HepG2 (cell line): ENCODE measurements around the gene POU2F1. TPM values are rescaled to one million over a fixed set of nuclear protein-coding genes. Genes with fewer than 3 reads are reported as not detected.
A peak's percentile ranks its signal among the peaks of the same experiment; 100 is the strongest.

Experiments
- CBX5 ChIP-seq: sonication (generic); formaldehyde crosslinking; IDR thresholded peaks from 2 replicates; pipeline ENCODE4 v1.4.0; 2020; ENCODE audit warnings: missing genetic modification reagents, borderline replicate concordance
- GABPB1 ChIP-seq: IDR thresholded peaks from 2 replicates; pipeline ENCODE4 v1.6.1; 2016; ENCODE audit warnings: mild to moderate bottlenecking, missing genetic modification reagents, moderate library complexity, missing compliant biosample characterization
- HNF1B ChIP-seq: sonication (generic); formaldehyde crosslinking; IDR thresholded peaks from 2 replicates; pipeline ENCODE4 v1.5.1; 2020; ENCODE audit warnings: mild to moderate bottlenecking, moderate library complexity, missing genetic modification reagents
- MIER3 ChIP-seq: IDR thresholded peaks from 2 replicates; pipeline ENCODE4 v1.6.1; 2016; ENCODE audit warnings: missing compliant biosample characterization, borderline replicate concordance
- RAD21 ChIP-seq: fragments of 450-650 bp; formaldehyde crosslinking; IDR thresholded peaks from 2 replicates; pipeline ENCODE4 v1.5.0; 2020; ENCODE audit warnings: mild to moderate bottlenecking
- SALL1 ChIP-seq: sonication (generic); formaldehyde crosslinking; IDR thresholded peaks from 2 replicates; pipeline ENCODE4 v1.8.0; 2022; ENCODE audit warnings: mild to moderate bottlenecking, missing genetic modification reagents
- SMC3 ChIP-seq: IDR thresholded peaks from 2 replicates; pipeline ENCODE4 v1.6.1; 2011; ENCODE audit warnings: low read length, improper control_type of control experiment
- SOX13 ChIP-seq, 3 experiments: fragments of 450-650 bp in 1 of 3; sonication (generic) in 1 of 3; formaldehyde crosslinking in 1 of 3; IDR thresholded peaks in 2 of 3; conservative IDR thresholded peaks in 1 of 3; 2 replicates each; pipeline versions ENCODE4 v1.5.0 to v1.6.1; 2016 to 2020; ENCODE audit warnings: antibody characterized with exemption in 1 of 3, mild to moderate bottlenecking in 1 of 3, missing compliant biosample characterization in 1 of 3, missing genetic modification reagents in 1 of 3, moderate library complexity in 1 of 3
- SOX5 ChIP-seq: IDR thresholded peaks from 2 replicates; pipeline ENCODE4 v1.6.1; 2016; ENCODE audit warnings: borderline replicate concordance
- YY1 ChIP-seq: IDR thresholded peaks from 2 replicates; pipeline ENCODE4 v1.6.1; 2011; ENCODE audit warnings: low read length, low read depth, moderate library complexity, mild to moderate bottlenecking; ENCODE audit not compliant: insufficient read depth, insufficient replicate concordance
- ZNF430 ChIP-seq: sonication (generic); formaldehyde crosslinking; IDR thresholded peaks from 2 replicates; pipeline ENCODE4 v1.9.0; 2021; ENCODE audit warnings: mild to moderate bottlenecking, missing genetic modification reagents
- ZNF484 ChIP-seq: sonication (generic); formaldehyde crosslinking; IDR thresholded peaks from 2 replicates; pipeline ENCODE4 v1.5.1; 2020; ENCODE audit warnings: mild to moderate bottlenecking, low read depth, missing genetic modification reagents, borderline replicate concordance
- ZNF512 ChIP-seq: sonication (generic); formaldehyde crosslinking; IDR thresholded peaks from 2 replicates; pipeline ENCODE4 v1.4.0; 2020; ENCODE audit warnings: mild to moderate bottlenecking, missing genetic modification reagents
- ZSCAN25 ChIP-seq: sonication (generic); formaldehyde crosslinking; IDR thresholded peaks from 2 replicates; pipeline ENCODE4 v1.8.0; 2022; ENCODE audit warnings: mild to moderate bottlenecking, missing genetic modification reagents
- polyA plus RNA-seq, 8 experiments: library from polyadenylated mRNA; depleted of rRNA in 3 of 8; stranded (reverse) in 7 of 8; unstranded in 1 of 8; fragments of >200 nt; fragmentation: Illumina TruSeq in 4 of 8; extraction: Trizol in 4 of 8; gene quantifications; 2 replicates each; pipeline versions ENCODE4 v1.2.1 to v1.2.3, GENCODE V29; 2011 to 2016; ENCODE audit warnings: low read depth in 4 of 8, missing spikeins in 1 of 8, mixed read lengths in 1 of 8; ENCODE audit not compliant: insufficient read depth in 1 of 8
- total RNA-seq, 5 experiments: library from RNA; depleted of rRNA; stranded (reverse); fragments of >200 nt; fragmentation: Illumina TruSeq; extraction: Trizol; gene quantifications; 2 replicates each; pipeline ENCODE4 v1.2.3, GENCODE V29; 2016; ENCODE audit warnings: low read depth in 1 of 5
- TF ChIP-seq, protein P1 (sequence below), 2 experiments: sonication (generic) in 1 of 2; formaldehyde crosslinking in 1 of 2; IDR thresholded peaks; 2 replicates each; pipeline versions ENCODE4 v1.4.0 to v1.6.1; 2018 to 2020; ENCODE audit warnings: missing genetic modification reagents in 2 of 2, borderline replicate concordance in 1 of 2, low read depth in 1 of 2, mild to moderate bottlenecking in 1 of 2, missing biosample characterization in 1 of 2
- TF ChIP-seq, protein P2 (sequence below): IDR thresholded peaks from 2 replicates; pipeline ENCODE4 v1.4.0; 2020; ENCODE audit warnings: mild to moderate bottlenecking, missing genetic modification reagents
- TF ChIP-seq, protein P3 (sequence below): sonication (generic); formaldehyde crosslinking; IDR thresholded peaks from 2 replicates; pipeline ENCODE4 v1.8.0; 2022; ENCODE audit warnings: mild to moderate bottlenecking, missing genetic modification reagents, moderate library complexity

The POU2F1 gene
- total and polyA plus RNA-seq, 2 of the 13 experiments (the other 11 are each of a cell fraction or from before 2014, with no cell fraction given) = 10.2 to 13.0 TPM

- TF ChIP-seq SOX5 (CRISPR knock-in tag) (0 out of 2 replicates have a peak, but pooled peaks have one; percentile 25), CBX5 (CRISPR knock-in tag) (peak; percentile 52; the same call in 1 of the 2 replicates), SOX13 (IDR thresholded peaks at IDR 0.05) (no peak), SOX13 (CRISPR knock-in tag; conservative IDR thresholded peaks at IDR 0.05 in 1 of 2, IDR thresholded peaks at IDR 0.05 in 1 of 2) (peak in 1 of 2 experiments; percentile 15; a peak in 1 of 4 replicates), SALL1 (CRISPR knock-in tag) (peak; percentile 69; the same call in 1 of the 2 replicates), ZNF512 (CRISPR knock-in tag) (no peak), GABPB1 (CRISPR knock-in tag) (0 out of 2 replicates have a peak, but pooled peaks have one; percentile 15), ZNF484 (no peak), SMC3 (peak; percentile 94), HNF1B (peak; percentile 47; the same call in 1 of the 2 replicates), ZNF430 (CRISPR knock-in tag) (no peak), MIER3 (CRISPR knock-in tag) (0 out of 2 replicates have a peak, but pooled peaks have one; percentile 56), ZSCAN25 (CRISPR knock-in tag) (peak; percentile 98), RAD21 (peak; percentile 87), YY1 (peak; percentile 57)
- TF ChIP-seq, protein P1, sequence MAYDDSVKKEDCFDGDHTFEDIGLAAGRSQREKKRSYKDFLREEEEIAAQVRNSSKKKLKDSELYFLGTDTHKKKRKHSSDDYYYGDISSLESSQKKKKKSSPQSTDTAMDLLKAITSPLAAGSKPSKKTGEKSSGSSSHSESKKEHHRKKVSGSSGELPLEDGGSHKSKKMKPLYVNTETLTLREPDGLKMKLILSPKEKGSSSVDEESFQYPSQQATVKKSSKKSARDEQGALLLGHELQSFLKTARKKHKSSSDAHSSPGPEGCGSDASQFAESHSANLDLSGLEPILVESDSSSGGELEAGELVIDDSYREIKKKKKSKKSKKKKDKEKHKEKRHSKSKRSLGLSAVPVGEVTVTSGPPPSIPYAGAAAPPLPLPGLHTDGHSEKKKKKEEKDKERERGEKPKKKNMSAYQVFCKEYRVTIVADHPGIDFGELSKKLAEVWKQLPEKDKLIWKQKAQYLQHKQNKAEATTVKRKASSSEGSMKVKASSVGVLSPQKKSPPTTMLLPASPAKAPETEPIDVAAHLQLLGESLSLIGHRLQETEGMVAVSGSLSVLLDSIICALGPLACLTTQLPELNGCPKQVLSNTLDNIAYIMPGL (CRISPR knock-in tag; IDR thresholded peaks at IDR 0.05; ENCODE audit: borderline replicate concordance in 1 of 2, low read depth in 1 of 2) = peak in 1 of 2 experiments; percentile 72; a peak in 1 of 4 replicates
- TF ChIP-seq, protein P2, sequence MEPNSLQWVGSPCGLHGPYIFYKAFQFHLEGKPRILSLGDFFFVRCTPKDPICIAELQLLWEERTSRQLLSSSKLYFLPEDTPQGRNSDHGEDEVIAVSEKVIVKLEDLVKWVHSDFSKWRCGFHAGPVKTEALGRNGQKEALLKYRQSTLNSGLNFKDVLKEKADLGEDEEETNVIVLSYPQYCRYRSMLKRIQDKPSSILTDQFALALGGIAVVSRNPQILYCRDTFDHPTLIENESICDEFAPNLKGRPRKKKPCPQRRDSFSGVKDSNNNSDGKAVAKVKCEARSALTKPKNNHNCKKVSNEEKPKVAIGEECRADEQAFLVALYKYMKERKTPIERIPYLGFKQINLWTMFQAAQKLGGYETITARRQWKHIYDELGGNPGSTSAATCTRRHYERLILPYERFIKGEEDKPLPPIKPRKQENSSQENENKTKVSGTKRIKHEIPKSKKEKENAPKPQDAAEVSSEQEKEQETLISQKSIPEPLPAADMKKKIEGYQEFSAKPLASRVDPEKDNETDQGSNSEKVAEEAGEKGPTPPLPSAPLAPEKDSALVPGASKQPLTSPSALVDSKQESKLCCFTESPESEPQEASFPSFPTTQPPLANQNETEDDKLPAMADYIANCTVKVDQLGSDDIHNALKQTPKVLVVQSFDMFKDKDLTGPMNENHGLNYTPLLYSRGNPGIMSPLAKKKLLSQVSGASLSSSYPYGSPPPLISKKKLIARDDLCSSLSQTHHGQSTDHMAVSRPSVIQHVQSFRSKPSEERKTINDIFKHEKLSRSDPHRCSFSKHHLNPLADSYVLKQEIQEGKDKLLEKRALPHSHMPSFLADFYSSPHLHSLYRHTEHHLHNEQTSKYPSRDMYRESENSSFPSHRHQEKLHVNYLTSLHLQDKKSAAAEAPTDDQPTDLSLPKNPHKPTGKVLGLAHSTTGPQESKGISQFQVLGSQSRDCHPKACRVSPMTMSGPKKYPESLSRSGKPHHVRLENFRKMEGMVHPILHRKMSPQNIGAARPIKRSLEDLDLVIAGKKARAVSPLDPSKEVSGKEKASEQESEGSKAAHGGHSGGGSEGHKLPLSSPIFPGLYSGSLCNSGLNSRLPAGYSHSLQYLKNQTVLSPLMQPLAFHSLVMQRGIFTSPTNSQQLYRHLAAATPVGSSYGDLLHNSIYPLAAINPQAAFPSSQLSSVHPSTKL (CRISPR knock-in tag) = 0 out of 2 replicates have a peak, but pooled peaks have one; percentile 18
- TF ChIP-seq, protein P3, sequence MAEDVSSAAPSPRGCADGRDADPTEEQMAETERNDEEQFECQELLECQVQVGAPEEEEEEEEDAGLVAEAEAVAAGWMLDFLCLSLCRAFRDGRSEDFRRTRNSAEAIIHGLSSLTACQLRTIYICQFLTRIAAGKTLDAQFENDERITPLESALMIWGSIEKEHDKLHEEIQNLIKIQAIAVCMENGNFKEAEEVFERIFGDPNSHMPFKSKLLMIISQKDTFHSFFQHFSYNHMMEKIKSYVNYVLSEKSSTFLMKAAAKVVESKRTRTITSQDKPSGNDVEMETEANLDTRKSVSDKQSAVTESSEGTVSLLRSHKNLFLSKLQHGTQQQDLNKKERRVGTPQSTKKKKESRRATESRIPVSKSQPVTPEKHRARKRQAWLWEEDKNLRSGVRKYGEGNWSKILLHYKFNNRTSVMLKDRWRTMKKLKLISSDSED (CRISPR knock-in tag) = no peak
Measured at GRCh38 chr1:167442142-167442848, 221.6 kb downstream of the POU2F1 start (continued).
